DND-41 (cell line): Measurements from ENCODE around the gene SUCO.

Experiments
- CTCF ChIP-seq: IDR thresholded peaks from 2 replicates; pipeline ENCODE4 v1.5.1; 2012; ENCODE audit warnings: borderline replicate concordance, low read length, moderate library complexity, mild to moderate bottlenecking; ENCODE audit not compliant: poor library complexity, severe bottlenecking; ENCODE audit errors: extremely low read depth
- EZH2 ChIP-seq: IDR thresholded peaks from 3 replicates; pipeline ENCODE4 v1.6.1; 2012; ENCODE audit warnings: borderline replicate concordance, low read depth, mild to moderate bottlenecking, moderate library complexity, low read length, inconsistent platforms; ENCODE audit not compliant: severe bottlenecking

DNA sequence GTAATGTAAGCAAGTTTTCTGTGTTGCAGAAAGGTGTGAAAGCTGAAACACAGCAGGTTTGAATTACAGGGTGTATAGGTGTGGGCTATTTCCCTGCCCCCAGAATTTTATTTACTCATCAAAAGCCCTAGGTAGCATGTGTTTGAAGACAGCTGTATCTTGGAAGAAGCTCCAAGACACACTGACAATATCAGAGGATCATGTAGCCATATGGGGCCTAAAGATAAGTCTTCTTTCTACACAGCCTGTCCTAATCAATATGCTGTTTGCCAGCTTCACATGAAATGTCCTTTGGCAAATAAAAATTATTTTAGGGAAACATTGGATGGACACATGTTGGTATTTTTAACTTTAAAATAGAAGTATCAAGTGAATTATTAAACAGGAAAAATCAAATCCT, 17.5 kb upstream of the SUCO start:
- TF ChIP-seq CTCF (no peak), EZH2 (no peak)
